Sigmoid colon (tissue), 4 donors: ENCODE data around the gene CCDC24.

Source experiments
- CTCF ChIP-seq, 4 experiments: fragments of 450-650 bp in 3 of 4; fragments of 200-600 bp in 1 of 4; IDR thresholded peaks; one replicate each; pipeline ENCODE4 v1.5.1; 2016 to 2019; ENCODE audit warnings: antibody characterized with exemption in 4 of 4, mild to moderate bottlenecking in 3 of 4, moderate library complexity in 2 of 4
- POLR2AphosphoS5 ChIP-seq, 4 donors: sonication (generic); formaldehyde crosslinking; IDR thresholded peaks; one replicate each; pipeline ENCODE4 v1.6.1; 2017; ENCODE audit warnings: antibody characterized with exemption in 4 of 4

GRCh38 chr1:43979528-43980254 lies 11.7 kb upstream of the CCDC24 start:
- TF ChIP-seq CTCF (IDR thresholded peaks at IDR 0.05) (no peak), POLR2AphosphoS5 (IDR thresholded peaks at IDR 0.05) (no peak)
